Lower leg skin (tissue), 4 donors: ENCODE data around the gene MARVELD3. TPM values are rescaled to one million over a fixed set of nuclear protein-coding genes. Genes with fewer than 3 reads are reported as not detected.

ENCODE experiments used
- DNase-seq, 2 donors: peaks; one replicate each; pipeline ENCODE4 v3.0.0-alpha.2; 2019; ENCODE audit warnings: low spot score in 2 of 2
- H3K4me3 ChIP-seq: fragments of 200-600 bp; sonication (generic); 2 replicates; pipeline ENCODE4 v1.5.1; 2017; ENCODE audit warnings: mild to moderate bottlenecking, low read depth; ENCODE audit not compliant: poor library complexity, severe bottlenecking
- CTCF ChIP-seq, 3 donors: fragments of 450-650 bp; IDR thresholded peaks; one replicate each; pipeline ENCODE4 v1.5.1; 2016; ENCODE audit warnings: antibody characterized with exemption in 3 of 3, mild to moderate bottlenecking in 3 of 3, moderate library complexity in 2 of 3
- POLR2A ChIP-seq, 2 donors: fragments of 450-650 bp; IDR thresholded peaks; one replicate each; pipeline ENCODE4 v1.6.1; 2016 to 2017; ENCODE audit warnings: antibody characterized with exemption in 2 of 2, mild to moderate bottlenecking in 1 of 2, moderate library complexity in 1 of 2
- WGBS, 2 donors: methylation state at CpG; one replicate each; pipeline ENCODE4 v1.1.5; 2018; 5-methylcytosine and 5-hydroxymethylcytosine counted together
- intact Hi-C: fragments of 100-400 bp; cut with DNase I; formaldehyde crosslinking; loops from one replicate; pipeline ENCODE4 v1.15.0; 2023; ENCODE audit warnings: low total_unique reads
- total RNA-seq, 4 donors: library from RNA; depleted of rRNA; stranded (reverse); fragments of >200 nt; gene quantifications; one replicate each; pipeline ENCODE4 v1.1.0, GENCODE V29; 2016

Gene MARVELD3
- total RNA-seq, 4 donors from 2014 or later: 3.3 to 11.3 (median 9.5) TPM

- no peak for DNase-seq
- H3K4me3 ChIP-seq: no peak overlapping the region
- TF ChIP-seq CTCF (IDR thresholded peaks at IDR 0.05) (no peak), POLR2A (IDR thresholded peaks at IDR 0.05) (no peak)
- WGBS, 2 donors: 59 to 63% methylated on average over 11 of the region's 11 CpGs
- intact Hi-C loops: no loop called here
Observed at GRCh38 chr16:71629278-71630016, 3.5 kb downstream of the MARVELD3 start.

GRCh38 chr16:71630808-71631207 lies 4.8 kb downstream of the MARVELD3 start:
- intact Hi-C loops: no loop called here
- TF ChIP-seq POLR2A (IDR thresholded peaks at IDR 0.05) (no peak), CTCF (IDR thresholded peaks at IDR 0.05) (no peak)
- H3K4me3 ChIP-seq: no peak overlapping the region
- DNase-seq: no peak
- WGBS, 2 donors: 55 to 67% methylated on average over 4 of the region's 4 CpGs

GRCh38 chr16:71631776-71632175 lies 5.8 kb downstream of the MARVELD3 start:
- TF ChIP-seq CTCF (IDR thresholded peaks at IDR 0.05): no peak
- TF ChIP-seq POLR2A (IDR thresholded peaks at IDR 0.05): no peak
- intact Hi-C loops: no loop called here
- 63 to 65% methylated on average over 4 of the region's 4 CpGs for WGBS, 2 donors
- DNase-seq: no peak
- H3K4me3 ChIP-seq: no peak overlapping the region

GRCh38 chr16:71635632-71636031 lies 9.6 kb downstream of the MARVELD3 start:
- DNase-seq: no peak
- WGBS, 2 donors: 54 to 66% methylated on average over 2 of the region's 2 CpGs
- intact Hi-C loops: no loop called here
- no peak overlapping the region for H3K4me3 ChIP-seq
- no peak for TF ChIP-seq POLR2A (IDR thresholded peaks at IDR 0.05)
- no peak for TF ChIP-seq CTCF (IDR thresholded peaks at IDR 0.05)

- H3K4me3 ChIP-seq: no peak overlapping the region
- TF ChIP-seq CTCF (IDR thresholded peaks at IDR 0.05) (no peak), POLR2A (IDR thresholded peaks at IDR 0.05) (no peak)
- WGBS, 2 donors: 69 to 81% methylated on average over 3 of the region's 3 CpGs
- intact Hi-C loops: no loop called here
- DNase-seq: no peak
Observed at GRCh38 chr16:71637398-71637797, 11.4 kb downstream of the MARVELD3 start.

- no peak for DNase-seq
- WGBS, 2 donors: 66 to 73% methylated on average over 4 of the region's 4 CpGs
- TF ChIP-seq CTCF (IDR thresholded peaks at IDR 0.05) (no peak), POLR2A (IDR thresholded peaks at IDR 0.05) (no peak)
- intact Hi-C loops: no loop called here
- H3K4me3 ChIP-seq: no peak overlapping the region
Observed at GRCh38 chr16:71645450-71645849, 19.5 kb downstream of the MARVELD3 start.
